HEK293 (cell line): ENCODE results near the gene BIRC3.

Experiments used
- ATF2 ChIP-seq: fragments of 450-650 bp; formaldehyde crosslinking; IDR thresholded peaks from 2 replicates; pipeline ENCODE4 v1.5.1; 2016; ENCODE audit warnings: missing biosample characterization, missing genetic modification characterization, low read depth
- CTCF ChIP-seq: fragments of 450-650 bp; formaldehyde crosslinking; IDR thresholded peaks from 2 replicates; pipeline ENCODE4 v1.5.1; 2016; ENCODE audit warnings: missing biosample characterization, missing genetic modification characterization
- ELK4 ChIP-seq: IDR thresholded peaks from 2 replicates; pipeline ENCODE4 v1.6.1; 2011; ENCODE audit warnings: mild to moderate bottlenecking, low read depth, low read length, borderline replicate concordance
- INSM2 ChIP-seq: fragments of 450-650 bp; formaldehyde crosslinking; IDR thresholded peaks from 2 replicates; pipeline ENCODE4 v1.5.1; 2016; ENCODE audit warnings: missing biosample characterization, missing genetic modification characterization
- TRIM28 ChIP-seq: IDR thresholded peaks from 2 replicates; pipeline ENCODE4 v1.6.1; 2011; ENCODE audit warnings: low read length, control low read depth, borderline replicate concordance
- ZBTB17 ChIP-seq: fragments of 450-650 bp; formaldehyde crosslinking; IDR thresholded peaks from 2 replicates; pipeline ENCODE4 v1.5.1; 2016; ENCODE audit warnings: missing biosample characterization, missing genetic modification characterization
- ZNF10 ChIP-seq: fragments of 450-650 bp; formaldehyde crosslinking; IDR thresholded peaks from 2 replicates; pipeline ENCODE4 v1.5.1; 2017; ENCODE audit warnings: missing biosample characterization, missing genetic modification characterization
- ZNF138 ChIP-seq: fragments of 450-650 bp; formaldehyde crosslinking; IDR thresholded peaks from 2 replicates; pipeline ENCODE4 v1.5.1; 2016; ENCODE audit warnings: missing biosample characterization, missing genetic modification characterization, borderline replicate concordance
- ZNF777 ChIP-seq: fragments of 450-650 bp; formaldehyde crosslinking; IDR thresholded peaks from 2 replicates; pipeline ENCODE4 v1.5.1; 2017; ENCODE audit warnings: missing biosample characterization, missing genetic modification characterization, borderline replicate concordance
- ZSCAN16 ChIP-seq: fragments of 450-650 bp; formaldehyde crosslinking; IDR thresholded peaks from 2 replicates; pipeline ENCODE4 v1.5.1; 2016; ENCODE audit warnings: missing biosample characterization, missing genetic modification characterization
- ZSCAN18 ChIP-seq: fragments of 450-650 bp; formaldehyde crosslinking; IDR thresholded peaks from 2 replicates; pipeline ENCODE4 v1.5.1; 2016; ENCODE audit warnings: missing biosample characterization, missing genetic modification characterization

- TF ChIP-seq INSM2 (no peak), ZNF10 (no peak), ZSCAN18 (no peak), ELK4 (no peak), CTCF (tag by site-specific recombination) (no peak), TRIM28 (no peak), ZNF138 (tag by site-specific recombination) (no peak), ZBTB17 (no peak), ATF2 (no peak), ZNF777 (no peak), ZSCAN16 (no peak)
Observed at GRCh38 chr11:102272047-102272824, 45.0 kb upstream of the BIRC3 start.
